CD4-positive, alpha-beta T cell treated with Interleukin-17A for 1 hour (primary cell): ENCODE data around the gene UTP14A.
"Not testable (repeated sequence)": the region's sequence is repeated elsewhere in the genome, so short reads cannot be mapped to it uniquely, and the experiment has no call there.

ENCODE experiments used
- DNase-seq: peaks from one replicate; pipeline ENCODE4 v3.0.0-alpha.2; 2020

Gene UTP14A, protein sequence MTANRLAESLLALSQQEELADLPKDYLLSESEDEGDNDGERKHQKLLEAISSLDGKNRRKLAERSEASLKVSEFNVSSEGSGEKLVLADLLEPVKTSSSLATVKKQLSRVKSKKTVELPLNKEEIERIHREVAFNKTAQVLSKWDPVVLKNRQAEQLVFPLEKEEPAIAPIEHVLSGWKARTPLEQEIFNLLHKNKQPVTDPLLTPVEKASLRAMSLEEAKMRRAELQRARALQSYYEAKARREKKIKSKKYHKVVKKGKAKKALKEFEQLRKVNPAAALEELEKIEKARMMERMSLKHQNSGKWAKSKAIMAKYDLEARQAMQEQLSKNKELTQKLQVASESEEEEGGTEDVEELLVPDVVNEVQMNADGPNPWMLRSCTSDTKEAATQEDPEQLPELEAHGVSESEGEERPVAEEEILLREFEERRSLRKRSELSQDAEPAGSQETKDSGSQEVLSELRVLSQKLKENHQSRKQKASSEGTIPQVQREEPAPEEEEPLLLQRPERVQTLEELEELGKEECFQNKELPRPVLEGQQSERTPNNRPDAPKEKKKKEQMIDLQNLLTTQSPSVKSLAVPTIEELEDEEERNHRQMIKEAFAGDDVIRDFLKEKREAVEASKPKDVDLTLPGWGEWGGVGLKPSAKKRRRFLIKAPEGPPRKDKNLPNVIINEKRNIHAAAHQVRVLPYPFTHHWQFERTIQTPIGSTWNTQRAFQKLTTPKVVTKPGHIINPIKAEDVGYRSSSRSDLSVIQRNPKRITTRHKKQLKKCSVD

DNA sequence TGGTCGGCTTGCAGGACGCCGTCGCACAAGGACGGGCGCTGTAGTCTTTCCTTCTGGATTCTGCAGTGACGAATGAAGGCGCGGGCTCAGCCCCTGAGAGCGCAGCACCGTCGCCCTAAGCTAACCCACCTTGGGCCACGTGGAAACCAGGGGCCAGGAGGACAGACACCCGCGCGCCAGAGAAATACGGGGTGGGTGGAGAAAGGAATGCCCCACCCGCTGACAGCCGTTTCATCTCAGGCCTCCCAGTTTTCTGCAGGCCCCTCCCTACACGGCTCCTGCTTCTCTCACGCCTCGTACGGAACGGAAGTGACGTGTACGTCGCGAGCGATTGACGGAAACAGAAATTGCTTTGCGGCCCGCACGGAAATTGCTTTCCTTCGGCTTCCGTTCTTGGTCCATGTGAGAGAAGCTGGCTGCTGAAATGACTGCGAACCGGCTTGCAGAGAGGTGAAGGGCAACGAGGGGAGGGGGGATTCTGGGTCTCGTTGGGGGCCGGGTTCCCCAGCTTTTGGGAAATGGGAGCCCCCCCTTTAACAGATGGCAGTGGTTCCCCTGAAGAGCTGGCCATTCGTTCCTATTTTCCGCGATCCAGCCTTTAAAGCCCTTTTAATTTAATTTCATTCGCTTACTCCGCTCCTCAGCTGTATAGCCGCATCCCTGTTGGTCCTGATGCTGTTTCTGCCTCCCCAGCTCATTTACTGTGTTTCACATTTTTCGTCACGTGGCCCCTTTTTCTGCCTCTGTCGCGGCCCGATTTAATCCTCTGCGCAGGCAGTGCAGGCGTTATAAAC, at the start of gene UTP14A:
UTP14A (plus strand) TSS at position 378 of the 794 bp plus-strand sequence; CDS start at position 425, 47 bp downstream.
- DNase-seq, result peak; percentile 88

DNA sequence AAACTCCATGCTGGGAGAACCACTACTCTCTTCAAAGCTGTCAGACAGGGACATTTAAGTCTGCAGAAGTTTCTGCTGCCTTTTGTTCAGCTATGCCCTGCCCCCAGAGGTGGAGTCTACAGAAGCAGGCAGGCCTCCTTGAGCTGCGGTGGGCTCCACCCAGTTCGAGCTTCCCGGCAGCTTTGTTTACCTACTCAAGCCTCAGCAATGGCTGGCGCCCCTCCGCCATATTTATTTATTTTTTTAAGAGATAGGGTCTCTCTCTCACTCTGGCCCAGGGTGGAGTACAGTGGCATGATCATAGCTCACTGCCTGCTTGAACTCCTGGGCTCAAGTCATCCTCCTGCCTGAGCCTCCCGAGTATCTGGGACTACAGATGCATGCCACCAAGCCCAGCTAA, 46.8 kb upstream of the UTP14A start:
- DNase-seq, result not testable (repeated sequence)

DNA sequence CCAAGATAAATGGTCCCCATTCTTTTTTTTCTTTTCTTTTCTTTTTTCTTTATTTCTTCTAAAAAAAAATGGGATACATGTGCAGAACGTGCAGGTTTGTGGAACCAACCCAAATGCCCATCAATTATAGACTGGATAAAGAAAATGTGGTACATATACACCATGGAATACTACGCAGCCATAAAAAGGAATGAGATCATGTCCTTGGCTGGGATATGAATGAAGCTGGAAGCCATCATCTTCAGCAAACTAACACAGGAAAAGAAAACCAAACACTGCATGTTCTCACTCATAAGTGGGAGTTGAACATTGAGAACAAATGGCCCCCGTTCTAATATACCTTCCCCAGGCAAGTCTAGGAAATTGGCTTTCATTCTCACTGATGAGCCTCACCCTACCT, 39.6 kb upstream of the UTP14A start:
- DNase-seq, result not testable (repeated sequence)

DNA sequence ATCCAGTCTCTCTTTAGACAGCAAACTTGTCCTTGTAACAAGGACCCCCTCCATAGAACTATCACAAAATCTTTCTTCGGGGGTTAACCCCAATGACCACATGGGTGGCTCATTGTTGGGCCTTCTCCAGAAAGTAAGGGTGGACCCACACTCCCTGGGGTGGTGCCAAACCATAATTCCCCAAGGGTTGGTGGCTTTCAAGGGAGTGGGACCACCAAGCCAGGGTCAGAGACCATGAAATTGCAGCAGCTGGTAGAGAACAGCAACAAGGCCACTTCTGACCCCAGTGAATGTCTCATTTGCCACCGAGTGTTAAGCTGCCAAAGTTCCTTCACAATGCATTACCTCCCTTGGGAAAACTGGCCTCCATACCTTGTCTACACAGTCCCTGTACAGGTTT, 33.4 kb upstream of the UTP14A start:
- no peak for DNase-seq

DNA sequence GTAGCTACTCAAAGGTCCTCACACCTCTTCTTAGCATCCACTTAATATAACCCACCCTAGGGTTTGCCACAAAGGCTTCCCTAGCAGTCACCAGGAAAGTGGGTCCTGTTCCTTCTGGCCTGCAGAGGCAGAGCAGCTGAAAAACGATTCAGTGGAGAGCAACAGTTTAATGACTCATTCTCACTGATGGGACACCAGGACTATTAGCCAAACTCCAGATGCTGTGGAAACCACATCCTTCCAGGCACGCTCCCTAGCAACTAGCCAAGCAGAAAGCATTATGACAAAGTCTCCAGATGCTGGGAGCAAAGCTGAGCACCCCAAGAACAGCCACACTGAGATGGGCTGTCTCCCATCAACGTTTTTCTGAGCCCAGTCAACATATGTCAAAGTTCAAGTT, 30.3 kb upstream of the UTP14A start:
- no peak for DNase-seq

DNA sequence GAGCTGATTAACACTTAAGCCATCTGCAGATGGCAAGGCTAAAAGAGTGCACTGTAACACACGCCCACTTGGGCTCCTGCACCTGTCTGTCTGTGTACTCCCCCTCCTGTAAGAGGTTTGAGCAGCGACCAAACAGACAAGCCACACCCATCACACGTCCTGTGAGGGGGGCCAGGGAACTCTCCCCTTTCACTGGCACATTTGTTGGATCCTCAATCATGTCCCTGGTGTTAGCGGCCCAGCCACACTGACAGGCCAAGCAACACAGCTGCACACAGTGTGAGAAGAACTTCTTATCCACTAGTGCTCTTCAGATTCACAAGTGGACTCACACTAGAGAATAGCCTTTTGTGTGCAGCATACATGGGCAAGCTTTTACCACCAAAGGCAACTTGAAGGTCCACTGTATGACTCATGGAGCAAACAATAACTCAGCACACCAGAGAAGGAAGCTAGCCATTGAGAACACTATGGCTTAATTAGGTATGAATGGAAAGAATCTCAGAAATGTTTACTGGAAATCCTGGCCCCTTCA, 29.1 kb upstream of the UTP14A start:
- no peak for DNase-seq

DNA sequence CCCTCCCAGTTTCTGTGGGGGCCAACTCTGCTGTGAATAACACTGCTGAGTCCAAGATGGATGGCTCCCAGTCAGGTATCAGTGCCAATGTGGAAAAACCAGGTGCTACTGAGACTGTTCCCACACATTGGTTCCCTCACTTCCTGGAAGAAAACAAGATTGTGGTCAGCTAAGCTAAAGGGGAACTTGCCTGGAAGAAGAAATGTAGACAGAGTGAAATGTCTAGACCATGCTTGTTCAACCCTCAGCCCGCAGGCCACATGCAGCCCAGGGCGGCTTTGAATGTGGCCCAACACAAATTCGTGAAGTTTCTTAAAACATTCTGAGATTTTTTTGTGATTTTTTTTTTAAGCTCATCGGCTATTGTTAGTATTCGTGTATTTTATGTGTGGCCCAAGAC, 28.6 kb upstream of the UTP14A start:
- no peak for DNase-seq

DNA sequence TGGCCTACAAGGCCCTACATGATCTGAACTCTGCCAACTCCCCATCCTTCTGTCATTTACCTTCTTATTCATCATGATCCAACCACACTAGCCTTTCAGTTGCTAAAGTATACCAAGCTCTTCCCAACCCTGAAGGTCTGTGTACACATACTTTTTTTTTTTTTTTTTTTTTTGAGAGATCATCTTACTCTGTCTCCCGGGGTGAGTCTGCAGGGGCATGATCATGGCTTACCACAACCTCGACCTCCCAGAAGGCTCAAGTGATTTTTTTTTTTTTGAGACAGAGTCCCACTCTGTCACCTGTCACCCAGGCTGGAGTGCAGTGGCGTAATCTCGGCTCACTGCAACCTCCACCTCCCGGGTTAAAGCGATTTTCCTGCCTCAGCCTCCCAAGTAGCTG, 5.9 kb upstream of the UTP14A start:
- DNase-seq, result no peak

DNA sequence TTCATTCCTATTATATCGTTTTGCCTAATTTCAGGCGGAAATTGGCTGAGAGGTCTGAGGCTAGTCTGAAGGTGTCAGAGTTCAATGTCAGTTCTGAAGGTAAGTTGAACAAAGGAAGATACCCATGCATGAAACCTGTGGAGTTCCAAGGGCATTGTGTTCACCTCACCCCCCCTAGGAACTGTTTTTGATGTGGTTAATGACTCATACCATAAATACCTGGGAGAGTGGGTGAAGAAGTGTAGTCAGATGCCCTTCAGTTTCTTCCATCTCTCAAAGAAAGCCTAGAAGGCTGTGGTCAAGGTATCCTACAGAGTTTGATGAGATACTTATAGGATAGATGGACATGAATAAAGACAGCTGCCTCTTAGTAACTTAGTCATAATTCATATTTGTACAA, 2.7 kb downstream of the UTP14A start:
- no peak for DNase-seq

DNA sequence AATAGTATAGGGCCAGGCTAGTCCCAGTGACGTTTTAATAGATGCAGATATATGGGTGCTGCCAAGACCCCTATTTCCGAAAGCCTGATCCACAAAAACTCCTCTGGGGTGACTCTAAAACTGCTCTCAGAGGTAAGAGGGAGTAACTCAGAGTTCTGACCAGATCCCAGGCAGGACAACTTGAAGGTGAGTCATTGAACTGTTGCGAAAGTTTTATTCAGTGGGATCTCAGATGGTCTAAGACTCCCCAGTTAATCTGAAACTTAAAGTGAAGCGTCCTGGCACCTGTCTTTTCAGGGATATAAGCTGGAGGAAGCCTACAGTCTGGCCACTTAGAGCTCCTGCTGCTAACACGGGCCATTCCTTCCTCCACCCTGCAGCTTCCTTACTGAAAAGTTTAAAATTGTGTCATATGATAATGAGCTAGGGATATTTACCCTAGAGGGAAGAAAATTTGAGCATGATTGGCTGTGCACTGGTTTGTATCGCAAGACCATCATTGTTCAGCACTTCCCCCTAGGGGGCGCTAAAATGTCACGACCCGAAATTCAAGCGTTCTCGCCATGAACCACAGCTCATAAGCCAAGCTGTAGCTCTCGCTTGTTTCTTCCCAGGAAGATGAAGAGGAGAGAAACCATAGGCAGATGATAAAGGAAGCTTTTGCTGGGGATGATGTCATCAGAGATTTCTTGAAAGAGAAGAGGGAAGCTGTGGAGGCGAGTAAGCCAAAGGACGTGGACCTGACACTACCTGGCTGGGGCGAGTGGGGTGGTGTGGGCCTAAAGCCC, 19.5 kb downstream of the UTP14A start:
- peak; percentile 82 for DNase-seq

DNA sequence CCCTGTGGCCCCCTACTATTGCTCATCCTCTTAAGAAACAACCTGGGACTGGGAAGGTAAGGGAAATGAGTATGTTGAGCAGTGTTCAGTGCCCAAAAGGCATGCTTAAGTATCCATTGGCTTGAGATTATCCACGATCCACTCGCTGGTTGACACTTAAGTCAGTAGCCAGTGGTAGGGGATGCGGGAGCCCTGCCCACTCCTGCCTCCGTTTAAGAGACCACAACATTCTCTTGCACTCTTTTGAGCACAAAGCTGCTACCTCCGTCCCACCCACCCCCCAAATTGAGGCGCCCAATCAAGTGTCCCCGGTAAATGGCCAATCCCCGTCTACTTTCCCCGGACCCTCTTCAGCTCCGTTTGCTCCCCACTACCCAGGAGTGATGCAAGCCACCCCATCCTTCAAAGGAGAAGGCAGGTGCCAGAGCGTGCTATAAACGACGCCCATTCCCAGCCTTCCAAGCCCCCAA, 25.0 kb downstream of the UTP14A start:
- no peak for DNase-seq

DNA sequence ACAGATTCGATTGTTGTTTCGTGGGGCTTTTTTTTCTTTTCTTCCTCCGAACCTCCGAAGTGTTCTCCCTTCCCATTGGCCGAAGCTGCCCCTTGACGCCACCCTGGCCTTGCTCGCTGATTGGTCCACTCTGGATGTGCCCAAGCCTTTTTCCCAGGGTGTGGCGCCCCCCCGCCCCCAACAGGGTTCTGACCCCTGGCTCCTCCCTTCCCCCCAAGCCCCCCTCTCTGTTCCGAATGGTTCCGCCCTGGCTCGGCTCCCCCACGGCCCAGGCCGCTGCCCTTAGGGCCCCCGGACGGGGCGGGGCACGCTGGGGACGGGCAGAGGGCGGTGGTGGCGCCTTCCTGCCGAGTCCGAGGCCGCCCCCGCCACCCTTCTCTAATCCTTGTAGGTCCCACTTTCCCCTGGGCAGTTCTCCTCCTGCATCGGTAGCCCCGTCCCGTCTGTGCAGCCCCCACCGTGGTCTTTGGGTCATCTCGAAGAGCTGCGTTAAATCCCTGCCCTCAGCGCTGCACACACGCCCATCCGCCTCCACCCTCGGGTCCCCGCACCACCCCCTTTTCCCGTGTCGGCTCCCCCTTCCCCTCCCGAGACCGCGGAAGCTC, 25.5 kb downstream of the UTP14A start:
- DNase-seq, result peak; percentile 85

DNA sequence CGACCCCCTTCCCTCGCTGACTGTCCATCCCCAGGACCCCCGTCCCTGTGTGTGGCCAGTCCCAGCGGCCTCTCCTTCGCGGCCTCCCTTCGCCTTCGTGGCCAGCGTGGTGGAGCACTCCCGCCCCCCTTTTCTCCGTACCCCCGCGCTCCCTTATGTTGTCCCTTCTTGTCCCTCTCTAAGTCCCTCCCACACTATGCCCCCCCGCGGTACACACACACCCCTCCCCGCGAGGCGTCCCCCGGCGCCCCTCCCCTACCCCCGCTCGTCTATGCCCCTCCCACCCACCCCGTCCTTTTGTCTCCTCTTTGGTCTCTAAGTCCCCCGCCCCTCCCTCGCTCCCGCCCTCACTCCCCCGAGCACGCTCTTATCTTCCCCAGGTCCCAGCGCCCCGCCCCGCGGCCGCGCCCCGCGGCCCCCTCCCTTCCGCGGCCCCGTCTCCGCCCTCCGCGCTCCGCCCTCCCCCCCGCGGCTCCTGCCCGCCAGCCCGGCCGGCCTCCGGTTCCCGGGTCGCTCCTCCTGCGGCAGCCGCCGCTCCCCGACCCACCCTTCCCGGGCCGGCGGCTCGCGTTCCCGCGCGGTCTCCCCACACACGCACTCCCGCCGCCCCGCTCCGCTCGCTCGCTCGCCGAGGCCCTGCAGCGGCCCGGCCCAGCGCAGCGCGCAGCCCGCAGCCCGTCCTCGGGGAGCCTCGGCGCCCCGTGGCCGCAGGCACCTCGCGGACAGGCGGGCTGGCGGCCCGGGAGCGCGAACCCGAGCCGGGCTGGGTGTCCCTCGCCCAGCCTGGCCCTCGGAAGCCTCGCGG, 26.3 kb downstream of the UTP14A start:
- DNase-seq, result peak; percentile 89

DNA sequence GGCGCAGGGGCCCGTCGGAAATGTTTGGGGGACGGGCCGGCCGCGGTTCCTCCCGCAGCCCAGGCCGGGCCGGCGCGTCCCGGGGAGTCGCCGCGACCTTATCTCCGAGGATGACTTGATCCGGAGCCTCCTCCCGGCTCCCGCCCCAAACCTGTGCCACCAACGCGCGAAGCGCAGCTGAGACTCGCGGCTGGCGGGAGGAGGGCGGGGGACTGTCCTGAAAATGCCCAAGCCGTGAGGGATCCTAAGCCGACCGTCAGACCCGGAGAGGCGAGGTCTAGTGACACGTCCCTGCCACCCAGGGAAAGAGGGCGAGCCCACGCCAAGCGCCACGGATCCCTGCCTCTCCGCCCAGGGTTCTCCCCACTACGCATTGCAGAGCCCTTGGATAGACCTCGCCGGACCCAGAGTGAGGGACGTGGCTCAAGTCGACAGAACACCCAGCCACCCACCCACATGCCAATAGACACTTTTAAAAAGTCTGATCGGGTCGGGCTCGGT, 26.9 kb downstream of the UTP14A start:
- no peak for DNase-seq

DNA sequence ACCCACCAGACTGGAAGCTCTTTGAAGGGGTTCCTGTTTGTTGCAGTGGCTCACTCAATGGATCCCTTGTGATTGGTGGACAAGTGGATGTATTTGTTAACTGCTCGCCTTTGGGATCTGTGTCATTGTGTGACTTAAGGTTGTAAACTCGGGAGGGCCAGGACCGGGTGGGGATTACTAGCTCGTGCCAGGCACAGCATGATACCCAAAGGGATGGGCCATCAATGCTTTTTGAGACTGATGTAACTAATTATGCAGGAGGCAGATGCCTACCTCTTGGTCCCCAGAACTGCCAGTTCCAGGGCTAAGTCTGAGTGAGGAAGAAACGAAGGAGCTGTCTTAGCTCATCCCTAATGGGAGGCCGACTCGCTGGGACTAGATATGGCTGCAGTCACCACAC, 27.7 kb downstream of the UTP14A start:
- DNase-seq, result no peak

DNA sequence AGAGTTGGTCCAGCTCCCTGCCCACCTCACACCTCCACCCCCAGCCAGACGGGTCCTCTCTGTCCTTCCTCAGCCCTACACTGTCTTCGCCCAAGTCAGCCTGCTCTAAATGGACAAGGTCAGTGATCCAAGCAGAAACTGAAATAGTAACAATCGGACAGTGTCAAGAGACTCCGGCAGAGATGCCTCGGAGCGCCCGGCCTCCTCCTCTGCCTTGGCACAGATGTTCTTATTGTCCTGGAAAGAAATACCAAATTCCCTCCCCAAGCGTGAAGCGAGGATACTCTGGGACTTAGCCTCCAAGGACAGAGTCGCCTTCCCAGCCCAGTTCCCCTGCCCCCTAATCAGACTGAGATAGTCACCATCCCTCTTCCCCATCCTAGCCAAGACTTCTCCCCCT, 28.5 kb downstream of the UTP14A start:
- no peak for DNase-seq

DNA sequence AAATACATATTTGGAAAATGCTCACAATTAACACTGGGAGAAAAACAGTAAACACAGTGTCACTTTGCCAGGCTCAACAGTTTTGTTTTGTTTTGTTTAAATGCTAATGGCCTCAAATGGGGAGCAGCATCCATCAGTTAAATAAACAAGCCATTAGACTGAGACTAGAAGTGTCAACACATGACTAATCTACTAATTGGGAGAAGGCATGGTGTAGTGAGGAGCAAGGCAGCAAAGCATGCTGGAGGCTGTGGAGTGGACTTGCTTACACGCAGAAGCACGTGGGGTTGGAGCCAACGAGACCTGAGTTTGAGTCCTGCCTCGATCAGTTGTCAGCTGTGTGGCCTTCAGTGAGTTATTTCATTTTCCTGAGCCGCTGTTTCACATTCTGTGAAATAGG, 29.0 kb downstream of the UTP14A start:
- DNase-seq, result no peak

DNA sequence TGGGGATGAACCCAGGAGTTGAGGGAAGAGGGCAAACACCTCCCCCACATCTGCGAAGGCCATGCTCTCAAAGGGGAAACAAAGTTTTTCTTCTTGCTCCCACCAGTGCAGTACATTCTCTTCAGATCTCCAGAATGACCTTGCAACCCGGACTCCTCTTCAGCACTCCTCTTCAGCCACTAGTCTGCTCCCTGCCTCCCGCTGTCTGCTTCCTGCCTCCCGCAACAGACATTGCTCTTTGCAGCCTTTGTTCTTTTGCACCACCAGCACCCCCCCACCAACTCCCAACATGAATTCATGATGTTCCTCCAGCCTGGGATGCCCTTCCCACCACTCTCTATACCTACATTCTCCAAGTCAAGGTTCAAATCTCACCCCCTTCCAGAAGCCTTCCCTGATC, 32.1 kb downstream of the UTP14A start:
- no peak for DNase-seq

DNA sequence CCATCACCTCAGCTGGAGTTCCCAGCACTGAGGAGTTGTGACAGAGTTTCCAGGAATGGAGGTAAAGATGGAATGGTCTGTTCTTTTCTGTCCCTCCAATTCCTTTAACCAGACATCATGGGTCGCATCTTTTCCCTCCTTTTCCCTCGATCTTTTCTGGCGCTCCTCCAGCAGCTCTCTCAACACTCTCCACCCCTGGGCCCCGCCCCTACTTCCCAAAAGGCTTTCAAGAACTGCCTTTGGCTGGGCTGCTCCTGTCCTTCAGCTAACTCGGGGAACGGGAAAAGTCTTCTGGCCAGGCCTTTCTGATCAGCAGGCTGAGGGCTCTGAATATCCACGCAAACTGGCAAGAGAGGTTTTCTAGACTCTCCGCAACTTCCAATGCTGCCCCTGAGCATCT, 34.0 kb downstream of the UTP14A start:
- DNase-seq, result no peak

DNA sequence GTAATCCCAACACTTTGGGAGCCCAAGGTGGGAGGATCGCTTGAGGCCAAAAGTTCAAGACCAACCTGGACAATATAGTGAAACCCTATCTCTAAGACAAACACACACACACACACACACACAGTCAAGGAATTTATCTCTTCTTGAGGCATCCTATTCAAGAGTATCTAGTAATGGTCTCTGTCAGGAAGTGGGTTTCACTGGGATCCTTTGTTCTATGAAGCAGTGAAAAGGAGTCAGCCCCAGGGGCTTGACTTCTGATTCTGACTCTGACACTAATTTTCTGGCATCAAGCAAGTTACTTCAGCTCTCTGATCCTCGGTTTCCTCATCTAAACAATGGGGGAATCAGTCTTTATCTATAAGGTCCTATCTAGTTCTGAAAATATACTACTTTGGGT, 34.8 kb downstream of the UTP14A start:
- DNase-seq, result no peak

DNA sequence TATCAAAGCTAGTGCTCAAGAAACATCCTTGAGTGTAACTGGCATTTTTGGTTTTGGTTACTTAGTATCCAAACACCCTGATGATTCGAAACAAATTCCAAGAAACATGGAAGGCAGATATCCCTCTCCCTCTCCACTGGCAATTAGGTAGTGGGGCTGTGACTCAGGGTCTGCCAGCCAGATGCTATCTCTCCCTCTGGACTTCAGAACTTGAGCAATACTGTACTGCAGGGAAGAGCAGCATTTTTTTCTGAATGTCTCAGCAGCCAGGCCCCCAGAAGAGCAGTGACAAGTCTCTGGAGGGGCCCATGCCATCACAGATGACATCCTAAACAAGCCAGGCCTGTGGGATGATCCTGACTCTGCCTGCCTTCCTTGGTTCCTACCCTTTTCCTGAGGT, 39.2 kb downstream of the UTP14A start:
- DNase-seq, result no peak
